ENCODE data around the gene RTKN. TPM values are rescaled to one million over a fixed set of nuclear protein-coding genes. Genes with fewer than 3 reads are reported as not detected.

The RTKN gene
- total RNA-seq, 1 experiment from 2014 or later: 50.4 TPM

DNA sequence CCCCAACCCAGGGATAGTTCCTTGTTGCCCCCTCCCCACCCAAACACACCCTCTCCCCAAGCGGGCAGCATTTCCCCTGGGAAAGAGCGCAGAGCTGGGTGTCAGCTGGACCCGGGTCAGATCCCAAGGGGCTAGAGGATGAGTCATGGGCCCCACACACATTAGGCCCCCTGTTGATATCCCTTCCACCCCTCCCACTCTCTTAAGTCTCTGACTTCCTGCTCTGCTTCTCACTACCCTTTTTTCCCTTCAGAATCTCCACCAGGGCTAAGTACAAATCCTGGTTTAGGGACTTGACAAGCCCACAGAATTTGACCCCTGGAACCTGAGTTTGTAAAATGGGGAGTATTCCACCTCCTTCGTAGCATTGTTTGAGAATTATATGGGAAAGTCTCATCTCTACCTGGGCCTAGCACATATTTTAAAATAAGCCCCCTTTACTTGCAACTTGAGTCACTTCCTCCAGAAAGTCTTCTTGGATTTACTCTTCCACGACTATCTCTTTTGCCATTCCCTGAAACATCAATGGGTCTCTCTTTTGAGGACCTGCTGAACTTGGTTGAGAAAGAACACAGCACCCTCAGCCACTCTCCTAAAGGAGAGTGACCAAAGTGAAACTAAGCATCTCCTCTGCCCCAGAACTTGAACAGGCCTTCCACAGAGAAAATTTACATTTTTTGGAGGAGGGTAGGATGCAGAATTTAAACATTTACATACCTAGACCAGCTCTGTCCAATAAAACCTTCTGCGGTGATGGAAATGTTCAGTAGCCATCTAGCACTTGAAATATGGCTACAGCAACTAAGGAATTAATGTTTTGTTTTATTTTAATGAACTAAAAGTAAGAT is 4.7 kb downstream of the RTKN start:
- Histone ChIP-seq H3K9me3 (replicated peaks) (no peaks in the 10 kb centered on the region), H3K27ac (no peak overlapping the region), H3K4me1 (peaks cover 29% of the 10 kb centered on the region), H3K36me3 (peaks cover 6% of the 10 kb centered on the region; the same call in 1 of the 2 replicates), H3K4me3 (no peak overlapping the region), H3K27me3 (no peaks in the 10 kb centered on the region)
- no peak for DNase-seq

DNA sequence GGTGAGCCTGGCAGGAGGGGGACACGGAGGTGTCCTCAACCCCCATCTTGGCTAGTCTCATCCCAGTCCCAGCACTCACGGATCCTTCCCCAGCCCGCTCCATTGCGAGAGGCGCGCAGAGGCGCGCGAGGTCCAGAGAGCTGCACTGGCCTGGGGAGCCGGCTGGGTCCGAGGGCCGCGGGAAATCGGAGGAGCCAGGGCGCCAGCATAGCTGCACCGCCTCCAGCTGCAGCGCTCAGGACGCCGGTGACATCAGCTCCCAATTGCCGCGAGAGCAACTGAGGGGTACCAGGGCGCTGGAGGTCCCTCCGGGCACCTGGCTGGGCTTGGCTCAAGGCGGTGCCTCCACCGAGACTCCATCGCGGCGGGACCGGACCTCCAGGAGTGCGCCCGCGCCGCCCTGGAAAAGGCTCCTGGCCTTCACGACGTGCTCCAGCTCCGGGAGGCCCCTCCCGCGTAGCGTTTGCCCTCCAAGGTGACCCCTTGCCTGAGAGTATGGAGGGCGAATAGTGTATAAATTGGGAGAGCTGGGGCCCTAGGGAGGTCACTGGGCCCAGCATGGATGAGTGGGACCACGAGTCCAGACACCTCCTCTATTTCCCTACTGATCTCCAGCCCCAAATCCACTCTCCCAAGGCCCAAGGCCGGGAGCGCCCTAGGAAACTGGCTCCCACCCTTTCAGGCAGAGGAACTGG is 5.5 kb downstream of the RTKN start:
- no peaks in the 10 kb centered on the region for H3K27me3 ChIP-seq
- H3K27ac ChIP-seq: no peak overlapping the region
- H3K4me1 ChIP-seq: peaks cover 28% of the 10 kb centered on the region
- peaks cover 14% of the 10 kb centered on the region for H3K36me3 ChIP-seq
- no peaks in the 10 kb centered on the region for H3K9me3 ChIP-seq (replicated peaks)
- DNase-seq: no peak
- H3K4me3 ChIP-seq: no peak overlapping the region

DNA sequence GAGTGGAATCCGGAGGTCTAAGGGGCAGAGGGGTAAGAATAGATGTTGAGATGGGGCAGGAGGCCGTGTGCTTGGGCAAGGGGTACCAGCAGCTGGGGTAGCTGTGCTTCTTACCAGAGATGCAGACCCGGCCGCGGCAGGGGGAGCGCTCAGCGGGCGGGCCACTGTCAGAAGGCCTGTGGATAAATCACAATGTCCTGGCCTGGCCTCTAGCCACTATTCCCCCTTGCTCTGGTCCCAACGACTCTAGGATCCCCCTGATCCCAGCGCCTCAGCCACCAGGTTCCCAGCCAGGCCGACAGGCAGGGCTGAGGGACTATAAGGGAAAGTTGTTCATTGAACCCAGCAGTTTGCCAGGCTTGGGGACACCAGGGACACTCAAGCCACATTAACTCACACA is 11.2 kb downstream of the RTKN start:
- no peaks in the 10 kb centered on the region for H3K9me3 ChIP-seq (replicated peaks)
- H3K4me3 ChIP-seq: no peak overlapping the region
- no peak for DNase-seq
- H3K27ac ChIP-seq: no peak overlapping the region
- no peaks in the 10 kb centered on the region for H3K27me3 ChIP-seq
- H3K36me3 ChIP-seq: peaks cover 46% of the 10 kb centered on the region
- no peaks in the 10 kb centered on the region for H3K4me1 ChIP-seq

DNA sequence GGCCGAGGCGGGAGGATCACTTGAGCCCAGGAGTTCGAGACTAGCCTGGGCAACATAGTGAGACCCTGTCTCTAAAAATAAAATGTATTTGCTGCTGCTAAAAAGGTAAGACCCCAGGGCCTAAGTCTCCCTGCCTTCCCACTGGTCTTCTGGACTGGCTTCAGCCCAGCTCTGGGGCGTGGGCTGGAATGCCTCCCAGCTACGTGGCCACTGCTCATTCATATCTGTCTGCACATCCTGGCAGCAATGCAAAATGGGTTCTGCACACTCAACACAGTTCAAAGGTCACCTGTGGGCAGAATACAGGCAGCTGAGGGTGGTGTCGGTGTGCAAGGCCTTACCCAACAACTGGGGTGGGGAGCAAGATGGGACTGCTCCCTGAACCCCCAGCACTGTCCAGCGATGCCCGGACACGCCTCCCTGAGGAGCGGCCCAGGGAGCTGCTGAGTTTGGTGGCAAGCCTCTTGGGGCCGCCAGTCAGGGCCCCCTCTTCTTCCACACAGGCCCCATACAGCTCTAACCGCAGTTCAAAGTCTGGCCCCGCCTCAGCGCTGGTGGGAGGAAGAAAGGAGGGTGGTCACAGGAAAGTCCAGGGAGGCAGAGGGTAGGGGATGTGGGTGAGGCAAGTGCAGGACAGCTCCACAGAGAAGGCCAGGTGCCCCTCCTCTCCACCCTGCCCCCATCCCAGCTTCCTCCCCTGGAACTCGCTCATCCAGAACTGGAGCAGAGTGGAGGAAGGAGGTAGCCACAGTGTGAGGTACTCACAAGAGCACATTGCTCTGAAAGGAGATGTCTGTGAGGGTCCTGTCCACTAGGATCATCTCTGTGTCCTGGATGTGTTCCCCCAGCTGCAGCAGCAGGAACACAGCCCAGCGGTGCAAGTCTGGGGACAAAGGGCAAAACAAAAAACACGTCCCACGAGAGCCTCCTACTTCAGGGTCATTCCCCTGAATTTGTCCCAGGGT is 12.0 kb downstream of the RTKN start:
- no peak for DNase-seq
- Histone ChIP-seq H3K4me3 (no peak overlapping the region), H3K36me3 (peaks cover 48% of the 10 kb centered on the region), H3K27ac (no peak overlapping the region), H3K4me1 (no peaks in the 10 kb centered on the region), H3K27me3 (no peaks in the 10 kb centered on the region), H3K9me3 (replicated peaks) (no peaks in the 10 kb centered on the region)

DNA sequence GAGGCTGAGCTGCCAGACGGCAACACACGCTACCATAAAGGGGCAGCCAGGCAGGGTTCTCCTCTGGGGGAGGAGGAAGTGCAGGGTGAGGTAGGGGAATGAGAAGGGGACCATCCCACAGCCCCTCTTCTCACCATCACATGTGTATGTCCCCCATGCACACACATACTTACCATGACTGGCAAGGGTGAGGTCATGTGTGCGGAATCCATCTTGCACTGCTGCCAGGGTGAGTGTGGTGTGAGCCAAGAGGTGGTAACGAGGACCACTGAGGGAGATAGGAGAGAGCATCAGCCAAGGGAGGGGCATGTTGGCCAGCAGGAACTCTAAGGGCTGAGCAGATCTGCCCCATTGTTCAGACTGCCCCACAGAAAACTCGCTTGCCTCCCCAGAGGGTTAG is 13.1 kb downstream of the RTKN start:
- H3K9me3 ChIP-seq (replicated peaks): no peaks in the 10 kb centered on the region
- DNase-seq: no peak
- H3K27me3 ChIP-seq: no peaks in the 10 kb centered on the region
- no peak overlapping the region for H3K4me3 ChIP-seq
- H3K4me1 ChIP-seq: no peaks in the 10 kb centered on the region
- peaks cover 48% of the 10 kb centered on the region for H3K36me3 ChIP-seq
- H3K27ac ChIP-seq: no peak overlapping the region

DNA sequence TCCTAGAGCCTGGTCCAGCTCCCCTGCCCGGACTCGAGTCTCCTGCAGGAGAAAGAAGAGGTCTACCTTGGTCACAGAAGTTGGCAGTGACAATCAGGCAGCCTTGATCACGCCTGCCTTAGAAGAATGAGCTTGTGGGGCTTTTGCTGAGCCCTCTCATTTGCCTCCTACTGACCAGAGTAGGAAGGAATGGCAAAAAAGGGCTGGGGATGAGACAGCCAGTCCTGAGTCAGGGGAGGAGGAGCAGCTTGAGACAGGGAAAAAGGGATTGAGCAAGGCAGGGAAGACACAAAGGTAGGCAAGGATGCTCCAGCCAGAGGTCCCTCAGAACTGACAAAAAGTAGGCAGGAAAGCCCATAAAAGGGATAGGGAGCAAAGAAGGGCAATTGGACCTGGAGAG is 14.2 kb downstream of the RTKN start:
- no peaks in the 10 kb centered on the region for H3K4me1 ChIP-seq
- H3K36me3 ChIP-seq: peaks cover 46% of the 10 kb centered on the region
- H3K9me3 ChIP-seq (replicated peaks): no peaks in the 10 kb centered on the region
- DNase-seq: no peak
- H3K4me3 ChIP-seq: no peak overlapping the region
- no peaks in the 10 kb centered on the region for H3K27me3 ChIP-seq
- no peak overlapping the region for H3K27ac ChIP-seq

DNA sequence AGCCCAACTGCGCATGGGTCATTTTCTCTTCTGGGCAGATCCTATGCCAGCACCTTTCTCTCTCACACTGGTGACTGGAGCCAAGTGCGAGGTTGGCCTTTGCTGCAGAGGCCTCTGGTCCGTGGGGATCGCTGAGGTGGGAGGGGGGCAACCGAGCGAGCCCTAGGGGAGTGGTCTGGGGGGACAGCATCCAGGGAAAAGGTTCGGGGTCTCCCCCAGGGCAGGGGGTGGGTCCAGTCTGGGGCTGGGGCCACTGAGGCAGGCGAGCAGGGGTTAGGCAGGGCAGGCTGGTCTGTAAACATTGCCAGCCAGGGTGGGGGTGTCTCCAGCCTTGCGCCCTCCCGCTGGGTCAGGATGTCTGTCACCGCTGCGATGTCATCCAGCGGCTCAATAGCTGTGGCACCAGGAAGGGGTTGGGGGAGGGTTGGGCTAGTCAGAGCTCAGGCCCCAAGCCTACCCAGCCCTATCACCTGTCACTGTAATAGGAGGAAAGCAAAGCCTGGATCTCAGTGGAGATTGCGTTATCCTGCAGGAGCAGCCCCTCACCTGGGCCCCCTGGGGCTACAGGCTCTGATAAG is 15.5 kb downstream of the RTKN start:
- H3K27ac ChIP-seq: no peak overlapping the region
- H3K36me3 ChIP-seq: peaks cover 37% of the 10 kb centered on the region
- H3K27me3 ChIP-seq: no peaks in the 10 kb centered on the region
- H3K4me3 ChIP-seq: no peak overlapping the region
- no peaks in the 10 kb centered on the region for H3K4me1 ChIP-seq
- H3K9me3 ChIP-seq (replicated peaks): no peaks in the 10 kb centered on the region
- DNase-seq: no peak

DNA sequence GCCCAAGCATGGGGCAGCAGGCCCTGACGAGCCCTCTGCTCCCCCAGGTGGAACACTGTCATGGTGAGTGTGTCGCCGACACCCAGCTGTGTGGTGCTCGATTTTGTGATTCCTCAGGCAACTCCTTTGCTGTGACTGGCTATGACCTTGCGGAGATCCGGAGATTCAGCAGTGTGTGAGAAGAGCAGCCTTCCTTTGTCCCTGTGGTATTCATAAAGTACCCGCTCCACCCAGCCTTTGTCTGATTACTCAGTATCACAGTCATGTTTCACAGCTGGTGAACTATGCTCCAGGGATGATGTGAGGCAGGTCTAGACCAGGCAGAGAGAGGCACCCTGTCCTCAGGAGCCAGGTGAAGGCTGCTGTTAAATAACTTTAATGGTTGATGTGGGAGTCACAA is 16.2 kb downstream of the RTKN start:
- Histone ChIP-seq H3K9me3 (replicated peaks) (no peaks in the 10 kb centered on the region), H3K4me3 (no peak overlapping the region), H3K4me1 (no peaks in the 10 kb centered on the region), H3K27ac (no peak overlapping the region), H3K27me3 (no peaks in the 10 kb centered on the region), H3K36me3 (peaks cover 37% of the 10 kb centered on the region)
- DNase-seq: no peak

DNA sequence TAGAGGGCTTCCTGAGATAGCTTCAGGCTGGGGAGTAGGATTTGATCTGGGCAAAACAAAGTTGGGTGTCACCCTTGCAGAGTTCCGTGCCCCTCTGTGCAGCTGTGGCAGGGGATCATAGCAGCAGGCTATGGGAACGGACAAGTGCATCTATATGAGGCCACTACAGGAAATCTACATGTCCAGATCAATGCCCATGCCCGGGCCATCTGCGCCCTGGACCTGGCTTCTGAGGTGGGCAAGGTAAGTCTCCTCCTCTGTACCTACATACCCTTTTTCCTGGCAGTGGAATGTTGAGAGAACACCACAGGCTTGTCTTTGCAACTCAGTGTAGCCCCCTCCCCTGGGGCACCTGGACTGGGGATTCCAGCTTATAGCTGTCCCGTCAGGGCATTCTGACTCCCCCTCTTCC is 16.7 kb downstream of the RTKN start:
- Histone ChIP-seq H3K4me3 (no peak overlapping the region), H3K36me3 (peaks cover 32% of the 10 kb centered on the region), H3K9me3 (replicated peaks) (no peaks in the 10 kb centered on the region), H3K4me1 (no peaks in the 10 kb centered on the region), H3K27me3 (no peaks in the 10 kb centered on the region; the same call in 1 of the 2 replicates), H3K27ac (no peak overlapping the region)
- no peak for DNase-seq

DNA sequence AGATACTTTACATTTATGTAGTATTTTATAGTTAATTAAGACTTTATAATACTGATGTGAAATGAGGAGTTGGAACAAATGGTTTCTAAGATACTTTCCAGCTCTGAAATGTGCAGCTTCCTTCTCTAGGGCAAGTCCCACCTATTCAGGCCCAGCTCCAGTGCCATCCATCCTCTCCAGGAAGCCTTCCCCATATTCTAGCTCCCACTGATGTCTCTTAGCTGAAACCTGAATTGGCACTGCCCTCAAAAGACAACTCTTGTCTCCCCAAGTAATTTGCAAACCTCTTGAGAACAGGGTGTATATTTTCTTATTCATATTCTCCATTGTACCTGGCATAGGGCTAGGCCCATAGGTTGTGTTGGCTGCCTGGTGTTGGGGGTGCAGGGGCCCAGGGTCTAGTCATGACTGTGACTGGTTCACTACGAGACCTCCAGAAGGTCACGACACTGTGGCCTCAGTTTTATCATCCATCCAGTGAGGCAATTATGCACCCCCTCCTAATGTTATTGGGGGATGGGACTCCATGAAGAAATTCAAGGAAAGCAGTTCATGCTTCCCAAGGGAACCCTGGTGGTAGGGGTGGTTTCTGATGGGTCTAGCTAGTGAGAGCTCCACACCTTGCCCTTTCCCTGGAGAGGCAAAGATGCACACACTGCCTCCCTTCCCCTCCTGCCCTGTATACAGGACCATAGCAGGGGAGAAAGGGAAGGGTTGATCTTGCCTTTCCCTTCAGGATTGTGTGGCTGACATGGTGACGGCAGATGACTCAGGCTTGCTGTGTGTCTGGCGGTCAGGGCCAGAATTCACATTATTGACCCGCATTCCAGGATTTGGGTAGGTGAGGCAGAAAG is 17.4 kb downstream of the RTKN start:
- H3K27ac ChIP-seq: no peak overlapping the region
- 0 out of 2 replicates have a peak, but pooled peaks cover 1% of the 10 kb centered on the region for H3K4me1 ChIP-seq

DNA sequence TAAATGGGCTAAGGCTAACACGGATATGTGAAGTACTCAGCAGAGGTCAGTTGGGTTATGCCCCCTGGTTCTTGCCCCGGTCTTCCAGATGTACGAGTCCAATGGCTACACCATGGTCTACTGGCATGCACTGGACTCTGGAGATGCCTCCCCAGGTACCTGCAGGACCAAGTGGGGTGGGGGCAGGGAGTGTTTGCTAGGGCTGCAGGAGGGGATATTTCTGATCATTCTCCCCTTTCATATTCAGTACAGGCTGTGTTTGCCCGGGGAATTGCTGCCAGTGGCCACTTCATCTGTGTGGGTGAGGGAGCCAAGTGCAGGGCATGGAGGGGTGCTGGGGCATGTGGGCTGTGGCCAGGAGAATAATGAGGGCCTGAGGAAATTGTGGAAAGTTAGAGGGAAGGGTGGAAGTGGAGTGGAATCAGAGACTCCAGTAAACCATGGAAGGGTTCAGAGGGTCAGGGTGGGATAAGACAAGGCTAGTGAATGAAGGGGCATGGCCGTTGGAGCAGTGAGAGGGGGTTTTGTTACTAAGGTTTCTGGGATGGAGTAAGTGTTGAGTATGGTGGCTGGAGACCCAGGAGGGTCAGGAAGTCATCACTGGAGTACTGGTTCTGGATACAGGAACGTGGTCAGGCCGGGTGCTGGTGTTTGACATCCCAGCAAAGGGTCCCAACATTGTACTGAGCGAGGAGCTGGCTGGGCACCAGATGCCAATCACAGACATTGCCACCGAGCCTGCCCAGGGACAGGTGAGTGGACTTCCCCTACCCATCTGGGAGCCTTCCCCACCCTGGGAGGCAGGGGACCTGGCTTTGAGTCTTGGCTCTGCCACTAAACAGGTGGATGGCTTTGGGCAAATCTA is 18.3 kb downstream of the RTKN start:
- H3K27me3 ChIP-seq: peaks cover 9% of the 10 kb centered on the region
- H3K9me3 ChIP-seq (replicated peaks): no peaks in the 10 kb centered on the region
- H3K27ac ChIP-seq: no peak overlapping the region
- no peak overlapping the region for H3K4me3 ChIP-seq
- H3K36me3 ChIP-seq: peaks cover 17% of the 10 kb centered on the region
- H3K4me1 ChIP-seq: peaks cover 3% of the 10 kb centered on the region; the same call in 1 of the 2 replicates
- DNase-seq: no peak

More for the DNA sequence above, 17.4 kb downstream of the RTKN start:
- H3K4me3 ChIP-seq: no peak overlapping the region
- DNase-seq: no peak
- peaks cover 26% of the 10 kb centered on the region for H3K36me3 ChIP-seq
- H3K9me3 ChIP-seq (replicated peaks): no peaks in the 10 kb centered on the region
- H3K27me3 ChIP-seq: peaks cover 6% of the 10 kb centered on the region

DNA sequence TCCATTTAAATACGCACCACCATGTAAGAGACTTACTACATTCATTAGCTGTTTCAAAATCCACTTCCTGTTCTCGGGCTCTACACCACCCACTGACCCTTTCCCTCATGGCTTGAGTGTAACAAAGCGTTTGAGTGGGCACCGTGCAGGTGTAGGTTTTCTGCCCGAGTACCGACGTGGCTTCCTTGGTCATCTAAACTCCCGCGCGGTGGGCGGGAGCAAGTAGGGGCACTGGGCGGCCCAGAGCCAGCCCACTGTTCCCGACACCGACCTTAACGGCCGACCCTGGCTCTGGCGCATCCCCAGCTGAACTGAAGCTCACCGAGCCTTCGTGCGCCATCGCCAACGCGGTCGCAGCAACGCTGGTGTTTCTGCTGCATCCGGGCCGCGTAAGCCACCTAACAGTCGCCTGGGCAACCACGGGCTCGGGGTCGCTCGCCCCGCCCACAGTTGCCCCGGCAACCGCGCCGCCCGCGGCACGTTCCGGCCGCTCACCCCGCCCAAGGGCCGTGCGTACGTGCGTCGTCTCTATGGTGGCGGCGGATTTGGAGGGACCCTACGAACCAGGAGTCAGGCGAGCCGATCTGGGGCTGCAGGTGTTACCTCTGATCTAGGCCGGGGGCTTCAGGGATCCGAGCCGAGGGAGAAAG is 20.4 kb downstream of the RTKN start, which contains the start of the genes C2orf81 and WDR54:
Gene C2orf81 (minus strand): TSS at position 399 of the 650 bp plus-strand sequence. CDS start 59 bp downstream, at position 340.
Gene WDR54 (plus strand): TSS at position 510 of the 650 bp plus-strand sequence. CDS start 424 bp downstream, outside the sequence.
- Histone ChIP-seq H3K27ac (no peak within 1 kb of the TSS; the same call in 1 of the 2 replicates), H3K4me3 (peak within 1 kb of the TSS; percentile 68), H3K4me1 (peaks cover 3% of the 10 kb centered on the region; the same call in 1 of the 2 replicates), H3K9me3 (replicated peaks) (no peaks in the 10 kb centered on the region), H3K36me3 (peaks cover 5% of the 10 kb centered on the region; the same call in 1 of the 2 replicates), H3K27me3 (peaks cover 13% of the 10 kb centered on the region)
- DNase-seq: peak; percentile 89 to 95

All from SJCRH30 (cell line).